OCI-LY7 (cell line): ENCODE results near the gene ACER1. TPM values are rescaled to one million over a fixed set of nuclear protein-coding genes. Genes with fewer than 3 reads are reported as not detected.

Source experiments
- BruUV-seq: library from RNA; stranded (reverse); fragments of 400-500 nt; replicated peaks from 2 replicates; lab custom pipeline; 2021; lab: Mats Ljungman, UMichigan
- CTCF ChIA-PET: fragments of 300-600 bp; sonication (Branson Sonifier 250); formaldehyde crosslinking; loops from one replicate; lab custom pipeline; 2022; ENCODE audit warnings: antibody characterized with exemption; ENCODE audit not compliant: unreplicated experiment; lab: Charles Lee
- POLR2A ChIA-PET: fragments of 300-600 bp; sonication (Branson Sonifier 250); formaldehyde crosslinking; loops from one replicate; lab custom pipeline; 2022; ENCODE audit warnings: antibody characterized with exemption; lab: Charles Lee
- DNase-seq: peaks from one replicate; pipeline ENCODE4 v3.0.0-alpha.2; 2015; ENCODE audit warnings: low spot score
- H2AFZ ChIP-seq: fragments of 200-600 bp; sonication (generic), shearing (Covaris generic); 2 replicates; pipeline ENCODE4 v1.6.1; 2014; ENCODE audit warnings: mild to moderate bottlenecking, antibody characterized with exemption, low read length, moderate library complexity
- H3K27ac ChIP-seq: fragments of 200-600 bp; sonication (generic); 2 replicates; pipeline ENCODE4 v1.5.1; 2014; ENCODE audit warnings: mixed run types, low read depth, mild to moderate bottlenecking, moderate library complexity, low read length, inconsistent platforms; ENCODE audit not compliant: poor library complexity, severe bottlenecking
- H3K36me3 ChIP-seq: fragments of 200-600 bp; sonication (generic); 2 replicates; pipeline ENCODE4 v1.6.1; 2014; ENCODE audit warnings: mild to moderate bottlenecking, antibody characterized with exemption, low read length, moderate library complexity, mixed read lengths; ENCODE audit not compliant: insufficient read depth
- H3K4me1 ChIP-seq: fragments of 200-600 bp; sonication (generic); 2 replicates; pipeline ENCODE4 v1.5.1; 2014; ENCODE audit warnings: mild to moderate bottlenecking, low read length; ENCODE audit not compliant: insufficient read depth, poor library complexity, severe bottlenecking
- H3K4me2 ChIP-seq: fragments of 200-600 bp; sonication (generic); 2 replicates; pipeline ENCODE4 v1.6.1; 2014; ENCODE audit warnings: mild to moderate bottlenecking, low read length
- H3K4me3 ChIP-seq: fragments of 200-600 bp; sonication (generic); 2 replicates; pipeline ENCODE4 v1.5.1; 2014; ENCODE audit warnings: mild to moderate bottlenecking, low read depth, low read length; ENCODE audit not compliant: poor library complexity, severe bottlenecking
- H3K79me2 ChIP-seq: fragments of 200-600 bp; sonication (generic); 2 replicates; pipeline ENCODE4 v1.6.1; 2016; ENCODE audit warnings: low read depth, mild to moderate bottlenecking, low read length, moderate library complexity, mixed read lengths; ENCODE audit not compliant: insufficient read depth
- H3K9me2 ChIP-seq: fragments of 200-600 bp; sonication (generic); 2 replicates; pipeline ENCODE4 v1.6.1; 2016; ENCODE audit warnings: mild to moderate bottlenecking, low read length, mixed read lengths; ENCODE audit not compliant: insufficient read depth
- H3K9me3 ChIP-seq: fragments of 200-600 bp; sonication (generic); 2 replicates; pipeline ENCODE4 v1.6.1; 2014; ENCODE audit warnings: mild to moderate bottlenecking, mixed run types, low read length, mixed read lengths
- H4K20me1 ChIP-seq: fragments of 200-600 bp; sonication (generic); 2 replicates; pipeline ENCODE4 v1.6.1; 2014; ENCODE audit warnings: mild to moderate bottlenecking, antibody characterized with exemption, low read length, moderate library complexity, mixed read lengths; ENCODE audit not compliant: insufficient read depth
- EZH2phosphoT487 ChIP-seq: fragments of 200-600 bp; sonication (generic); IDR thresholded peaks from 2 replicates; pipeline ENCODE4 v1.6.1; 2018; ENCODE audit warnings: low read depth, borderline replicate concordance, mild to moderate bottlenecking, mixed run types, antibody characterized with exemption, low read length, moderate library complexity, mixed read lengths
- intact Hi-C: fragments of 100-400 bp; cut with micrococcal nuclease; formaldehyde crosslinking; loops from one replicate; pipeline ENCODE4 v1.10.0; 2022; ENCODE audit not compliant: unreplicated experiment
- total RNA-seq, 2 experiments: library from RNA; depleted of rRNA in 1 of 2; stranded (reverse); fragments of >200 nt in 1 of 2; shearing (Covaris generic) in 1 of 2; gene quantifications; 2 replicates each; pipeline ENCODE4 v1.2.3, GENCODE V29; 2014 to 2022
- TF ChIP-seq, protein P1 (sequence below): fragments of 200-600 bp; sonication (generic); conservative IDR thresholded peaks from 2 replicates; pipeline ENCODE4 v1.5.1; 2014; ENCODE audit warnings: mild to moderate bottlenecking, antibody characterized with exemption, low read length, moderate library complexity, mixed read lengths

The ACER1 gene
- total RNA-seq, 2 experiments from 2014 or later = not detected

GRCh38 chr19:6272411-6272791 lies 61.0 kb downstream of the ACER1 start:
- Histone ChIP-seq H3K4me2 (no peak overlapping the region), H2AFZ (no peak overlapping the region), H3K9me2 (no peaks in the 10 kb centered on the region), H3K27ac (no peak overlapping the region), H3K36me3 (peaks cover 46% of the 10 kb centered on the region), H3K9me3 (no peaks in the 10 kb centered on the region), H3K79me2 (peaks cover 55% of the 10 kb centered on the region), H4K20me1 (peaks cover 3% of the 10 kb centered on the region; the same call in 1 of the 2 replicates), H3K4me3 (no peak overlapping the region), H3K4me1 (peaks cover 8% of the 10 kb centered on the region)
- intact Hi-C loops = no loop called here
- DNase-seq = no peak
- ChIA-PET CTCF (no interaction called here), POLR2A (no interaction called here)
- no peak for TF ChIP-seq EZH2phosphoT487
- TF ChIP-seq, protein P1, sequence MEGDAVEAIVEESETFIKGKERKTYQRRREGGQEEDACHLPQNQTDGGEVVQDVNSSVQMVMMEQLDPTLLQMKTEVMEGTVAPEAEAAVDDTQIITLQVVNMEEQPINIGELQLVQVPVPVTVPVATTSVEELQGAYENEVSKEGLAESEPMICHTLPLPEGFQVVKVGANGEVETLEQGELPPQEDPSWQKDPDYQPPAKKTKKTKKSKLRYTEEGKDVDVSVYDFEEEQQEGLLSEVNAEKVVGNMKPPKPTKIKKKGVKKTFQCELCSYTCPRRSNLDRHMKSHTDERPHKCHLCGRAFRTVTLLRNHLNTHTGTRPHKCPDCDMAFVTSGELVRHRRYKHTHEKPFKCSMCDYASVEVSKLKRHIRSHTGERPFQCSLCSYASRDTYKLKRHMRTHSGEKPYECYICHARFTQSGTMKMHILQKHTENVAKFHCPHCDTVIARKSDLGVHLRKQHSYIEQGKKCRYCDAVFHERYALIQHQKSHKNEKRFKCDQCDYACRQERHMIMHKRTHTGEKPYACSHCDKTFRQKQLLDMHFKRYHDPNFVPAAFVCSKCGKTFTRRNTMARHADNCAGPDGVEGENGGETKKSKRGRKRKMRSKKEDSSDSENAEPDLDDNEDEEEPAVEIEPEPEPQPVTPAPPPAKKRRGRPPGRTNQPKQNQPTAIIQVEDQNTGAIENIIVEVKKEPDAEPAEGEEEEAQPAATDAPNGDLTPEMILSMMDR = no peak
- BruUV-seq = no TSS peak

- no peak overlapping the region for H2AFZ ChIP-seq
- H3K9me3 ChIP-seq = no peaks in the 10 kb centered on the region
- CTCF ChIA-PET = no interaction called here
- intact Hi-C loops = no loop called here
- POLR2A ChIA-PET = no interaction called here
- TF ChIP-seq EZH2phosphoT487 = no peak
- TF ChIP-seq, protein P1 = no peak
- H4K20me1 ChIP-seq = no peaks in the 10 kb centered on the region; the same call in 1 of the 2 replicates
- H3K4me1 ChIP-seq = peaks cover 2% of the 10 kb centered on the region
- no peaks in the 10 kb centered on the region for H3K9me2 ChIP-seq
- no peak overlapping the region for H3K4me2 ChIP-seq
- H3K27ac ChIP-seq = no peak overlapping the region
- no peak overlapping the region for H3K4me3 ChIP-seq
- no TSS peak for BruUV-seq
- peaks cover 48% of the 10 kb centered on the region for H3K36me3 ChIP-seq
- no peak for DNase-seq
- H3K79me2 ChIP-seq = peaks cover 51% of the 10 kb centered on the region
These were observed 61.5 kb downstream of the ACER1 start for GRCh38 chr19:6271721-6272410.

DNA sequence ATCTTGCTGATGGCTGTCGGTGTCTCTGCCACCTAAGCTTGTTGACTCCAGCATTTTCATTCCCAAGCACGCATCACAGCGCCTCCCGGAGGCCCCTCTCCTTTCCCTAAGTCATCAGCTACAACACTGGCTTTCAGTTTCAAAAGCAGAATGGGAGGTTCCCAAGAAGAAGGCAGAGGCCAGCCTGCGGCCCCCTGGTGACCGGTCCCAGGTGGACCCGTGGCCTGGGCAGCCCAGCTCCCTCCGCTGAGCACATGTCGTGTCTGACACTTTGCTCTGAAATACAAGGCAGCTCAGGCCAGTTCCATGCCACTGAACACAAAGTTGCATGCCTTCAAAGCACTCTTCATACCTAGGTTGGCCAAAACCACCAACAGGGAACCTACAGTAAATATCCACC lies 62.2 kb downstream of the ACER1 start:
- POLR2A ChIA-PET = no interaction called here
- no peaks in the 10 kb centered on the region for H3K4me1 ChIP-seq
- H3K9me2 ChIP-seq = no peaks in the 10 kb centered on the region
- H2AFZ ChIP-seq = no peak overlapping the region
- H3K4me3 ChIP-seq = no peak overlapping the region
- BruUV-seq = no TSS peak
- H3K4me2 ChIP-seq = no peak overlapping the region
- no peaks in the 10 kb centered on the region for H3K9me3 ChIP-seq
- H3K27ac ChIP-seq = no peak overlapping the region
- no peaks in the 10 kb centered on the region; the same call in 1 of the 2 replicates for H4K20me1 ChIP-seq
- peaks cover 45% of the 10 kb centered on the region for H3K79me2 ChIP-seq
- CTCF ChIA-PET = no interaction called here
- TF ChIP-seq EZH2phosphoT487 = no peak
- TF ChIP-seq, protein P1 = 0 out of 2 replicates have a peak, but pooled peaks have one; percentile 21
- DNase-seq = no peak
- intact Hi-C loops = no loop called here
- H3K36me3 ChIP-seq = peaks cover 46% of the 10 kb centered on the region
